ENCODE measurements around the gene RBP4.
"Not testable (repeated sequence)": the region's sequence is repeated elsewhere in the genome, so short reads cannot be mapped to it uniquely, and the experiment has no call there.

The RBP4 gene

DNA sequence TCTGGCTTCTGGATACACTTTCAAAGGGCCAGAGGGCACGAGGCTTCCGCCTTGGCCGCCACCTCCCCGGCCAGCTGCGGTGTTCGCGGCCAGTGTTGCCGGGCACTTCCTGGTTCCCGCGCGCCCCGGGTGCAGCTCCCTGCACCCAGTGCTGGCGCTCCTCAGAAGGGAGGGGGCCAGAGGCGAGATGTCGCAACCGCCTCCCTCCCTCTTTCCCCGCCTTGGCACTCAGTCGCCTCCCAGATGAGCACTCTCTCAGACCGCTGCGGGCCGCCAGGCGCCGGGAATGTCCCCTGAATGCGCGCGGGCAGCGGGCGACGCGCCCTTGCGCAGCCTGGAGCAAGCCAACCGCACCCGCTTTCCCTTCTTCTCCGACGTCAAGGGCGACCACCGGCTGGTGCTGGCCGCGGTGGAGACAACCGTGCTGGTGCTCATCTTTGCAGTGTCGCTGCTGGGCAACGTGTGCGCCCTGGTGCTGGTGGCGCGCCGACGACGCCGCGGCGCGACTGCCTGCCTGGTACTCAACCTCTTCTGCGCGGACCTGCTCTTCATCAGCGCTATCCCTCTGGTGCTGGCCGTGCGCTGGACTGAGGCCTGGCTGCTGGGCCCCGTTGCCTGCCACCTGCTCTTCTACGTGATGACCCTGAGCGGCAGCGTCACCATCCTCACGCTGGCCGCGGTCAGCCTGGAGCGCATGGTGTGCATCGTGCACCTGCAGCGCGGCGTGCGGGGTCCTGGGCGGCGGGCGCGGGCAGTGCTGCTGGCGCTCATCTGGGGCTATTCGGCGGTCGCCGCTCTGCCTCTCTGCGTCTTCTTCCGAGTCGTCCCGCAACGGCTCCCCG, 34.4 kb downstream of the RBP4 start, which contains the start of gene FFAR4:
TSS of gene FFAR4 (plus strand) at position 231 of the 842 bp plus-strand sequence. CDS start at position 287, 56 bp downstream.
- ATAC-seq (replicated peaks) (no peak), DNase-seq (no peak)
- Mint-ChIP-seq H3K27me3 (peaks cover 44 to 66% of the 10 kb centered on the region in 2 donors), H3K4me1 (peaks cover 11 to 17% of the 10 kb centered on the region in 2 donors), H3K27ac (peak within 1 kb of the TSS; percentile 69), H3K4me3 (peak within 1 kb of the TSS; percentile 45 to 65), H3K36me3 (no peaks in the 10 kb centered on the region), H3K9me3 (no peaks in the 10 kb centered on the region)

DNA sequence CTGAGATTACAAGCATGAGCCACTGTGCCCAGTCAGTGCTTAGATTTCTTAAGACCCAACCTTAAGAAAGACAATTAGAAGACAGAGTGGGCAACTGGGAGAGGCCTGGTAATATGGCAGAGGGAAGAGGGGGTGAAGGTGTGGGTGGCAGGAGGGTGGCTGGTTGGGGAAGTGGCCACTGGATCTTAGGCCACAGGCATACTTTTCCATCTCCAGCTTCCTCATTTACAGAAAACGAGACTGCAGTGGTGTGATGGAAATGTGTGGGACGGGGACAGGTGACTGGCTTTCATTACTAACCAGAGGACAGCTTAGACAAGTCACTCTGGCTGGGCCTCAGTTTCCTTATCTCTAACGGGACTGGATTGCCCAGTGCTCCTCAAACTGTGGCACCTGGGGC, 35.6 kb downstream of the RBP4 start:
- no peak for DNase-seq
- Mint-ChIP-seq H3K36me3 (no peaks in the 10 kb centered on the region), H3K27me3 (peaks cover 36 to 60% of the 10 kb centered on the region in 2 donors), H3K4me3 (no peak overlapping the region), H3K27ac (no peak overlapping the region), H3K9me3 (no peaks in the 10 kb centered on the region), H3K4me1 (peaks cover 11 to 17% of the 10 kb centered on the region in 2 donors)
- ATAC-seq (replicated peaks), result peak in 1 of 2 donors; percentile 36

DNA sequence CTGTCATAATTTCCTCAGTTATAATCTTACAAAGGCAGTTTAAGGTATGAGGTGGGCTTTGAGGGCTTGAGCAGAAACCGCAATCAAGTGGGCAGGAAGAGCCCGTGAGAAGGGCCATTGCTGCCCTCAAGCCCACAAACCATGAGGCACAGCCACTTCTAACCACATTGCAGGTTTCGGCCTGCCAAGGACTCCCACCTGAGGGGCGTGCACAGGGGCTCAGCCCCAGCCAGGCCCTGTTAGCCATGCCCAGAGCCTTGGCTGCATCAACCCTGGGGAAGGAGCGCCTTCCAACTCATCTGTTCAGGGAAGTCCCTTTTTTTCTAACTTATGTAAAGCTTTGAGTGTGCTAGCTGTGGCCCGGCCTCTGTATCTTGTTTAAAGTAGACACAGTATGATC, 40.5 kb downstream of the RBP4 start:
- no peak overlapping the region for H3K4me3 Mint-ChIP-seq
- no peaks in the 10 kb centered on the region for H3K36me3 Mint-ChIP-seq
- H3K27me3 Mint-ChIP-seq, result peaks cover 11 to 37% of the 10 kb centered on the region in 2 donors
- H3K27ac Mint-ChIP-seq, result no peak overlapping the region
- H3K4me1 Mint-ChIP-seq, result peaks cover 3 to 6% of the 10 kb centered on the region in 2 donors
- ATAC-seq (replicated peaks) (no peak), DNase-seq (no peak)
- no peaks in the 10 kb centered on the region for H3K9me3 Mint-ChIP-seq

DNA sequence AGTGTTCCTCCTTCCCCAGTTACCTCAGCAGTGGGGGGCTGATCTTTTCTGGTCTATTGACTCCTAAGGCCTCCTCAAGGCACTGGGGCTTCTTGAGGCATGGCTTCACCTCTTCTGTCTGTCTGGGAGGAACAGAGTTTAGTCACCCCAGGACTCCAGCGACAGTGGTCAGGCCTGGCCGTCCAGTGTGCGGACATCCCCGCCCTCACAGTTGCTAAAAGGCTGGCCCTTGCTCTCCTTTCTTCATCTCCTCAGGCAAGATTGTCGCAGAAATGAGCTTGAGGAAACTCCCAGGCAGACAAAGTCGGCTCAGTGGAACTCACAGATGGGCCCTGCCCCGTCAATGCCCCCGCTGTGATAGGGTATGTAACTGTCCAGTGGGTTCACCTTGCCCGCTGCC, 41.5 kb downstream of the RBP4 start:
- no peaks in the 10 kb centered on the region for H3K36me3 Mint-ChIP-seq
- H3K27me3 Mint-ChIP-seq, result peaks cover 5 to 34% of the 10 kb centered on the region in 2 donors
- ATAC-seq (replicated peaks) (no peak), DNase-seq (no peak)
- H3K27ac Mint-ChIP-seq, result no peak overlapping the region
- peaks cover 0 to 2% of the 10 kb centered on the region in 2 donors for H3K4me1 Mint-ChIP-seq
- no peaks in the 10 kb centered on the region for H3K9me3 Mint-ChIP-seq
- no peak overlapping the region for H3K4me3 Mint-ChIP-seq

DNA sequence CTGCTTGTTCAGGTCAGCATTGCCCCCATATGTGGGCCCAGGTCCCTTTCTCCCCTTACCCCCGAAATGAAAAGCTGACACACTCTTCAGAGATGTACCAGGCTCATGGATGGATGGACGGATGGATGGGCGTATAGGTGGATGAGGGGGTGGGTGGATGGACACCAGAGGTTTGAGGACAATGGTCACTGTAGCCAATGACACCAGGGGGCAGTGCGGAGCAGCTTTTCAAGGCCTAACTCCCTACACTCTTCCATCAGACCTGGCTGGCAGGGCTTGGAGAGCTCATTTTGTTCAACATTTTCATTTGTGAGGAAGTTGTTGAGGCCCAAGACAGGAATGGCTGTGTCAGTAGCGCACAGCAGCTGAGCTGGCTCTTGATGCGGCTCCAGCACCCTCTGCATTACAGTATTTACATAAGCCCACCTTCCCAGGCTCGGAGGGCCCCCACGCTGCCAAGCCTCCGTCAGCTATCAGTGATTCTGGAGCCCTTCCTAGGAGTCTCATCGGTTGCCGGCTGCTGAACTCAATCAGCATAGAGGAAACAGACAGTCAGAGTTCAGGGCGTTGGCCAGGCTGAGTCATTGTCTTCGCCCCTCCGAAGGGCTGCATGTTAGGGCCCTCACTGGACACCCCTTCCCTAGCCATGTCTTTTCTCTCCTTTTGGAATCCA, 46.1 kb downstream of the RBP4 start:
- no peak overlapping the region for H3K27ac Mint-ChIP-seq
- H3K4me1 Mint-ChIP-seq, result peaks cover 0 to 2% of the 10 kb centered on the region in 2 donors
- DNase-seq, result peak; percentile 28
- peak; percentile 88 to 90 for ATAC-seq (replicated peaks)
- no peaks in the 10 kb centered on the region for H3K9me3 Mint-ChIP-seq
- H3K4me3 Mint-ChIP-seq, result no peak overlapping the region
- H3K27me3 Mint-ChIP-seq, result peaks cover 5 to 34% of the 10 kb centered on the region in 2 donors
- no peaks in the 10 kb centered on the region for H3K36me3 Mint-ChIP-seq

DNA sequence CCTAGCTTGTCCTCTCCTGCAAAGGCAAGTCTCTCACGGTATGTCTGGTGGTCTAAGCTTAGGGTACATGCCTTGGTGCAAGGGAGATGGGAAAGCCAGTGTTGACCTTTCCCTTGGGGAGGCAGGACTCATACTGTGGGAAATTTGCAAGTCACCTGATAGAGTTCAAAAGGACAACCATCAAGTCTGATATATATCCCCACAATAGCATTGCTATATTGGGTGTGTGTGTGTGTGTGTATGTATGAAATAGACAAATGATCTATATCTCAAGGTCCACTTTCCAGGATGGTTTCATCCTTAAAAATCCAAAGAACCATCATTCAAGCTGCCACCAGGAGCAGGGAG, 46.7 kb downstream of the RBP4 start:
- no peak overlapping the region for H3K27ac Mint-ChIP-seq
- peaks cover 2 to 28% of the 10 kb centered on the region in 2 donors for H3K27me3 Mint-ChIP-seq
- H3K4me3 Mint-ChIP-seq, result no peak overlapping the region
- ATAC-seq (replicated peaks) (no peak), DNase-seq (no peak)
- peaks cover 0 to 2% of the 10 kb centered on the region in 2 donors for H3K4me1 Mint-ChIP-seq
- no peaks in the 10 kb centered on the region for H3K36me3 Mint-ChIP-seq
- no peaks in the 10 kb centered on the region for H3K9me3 Mint-ChIP-seq

DNA sequence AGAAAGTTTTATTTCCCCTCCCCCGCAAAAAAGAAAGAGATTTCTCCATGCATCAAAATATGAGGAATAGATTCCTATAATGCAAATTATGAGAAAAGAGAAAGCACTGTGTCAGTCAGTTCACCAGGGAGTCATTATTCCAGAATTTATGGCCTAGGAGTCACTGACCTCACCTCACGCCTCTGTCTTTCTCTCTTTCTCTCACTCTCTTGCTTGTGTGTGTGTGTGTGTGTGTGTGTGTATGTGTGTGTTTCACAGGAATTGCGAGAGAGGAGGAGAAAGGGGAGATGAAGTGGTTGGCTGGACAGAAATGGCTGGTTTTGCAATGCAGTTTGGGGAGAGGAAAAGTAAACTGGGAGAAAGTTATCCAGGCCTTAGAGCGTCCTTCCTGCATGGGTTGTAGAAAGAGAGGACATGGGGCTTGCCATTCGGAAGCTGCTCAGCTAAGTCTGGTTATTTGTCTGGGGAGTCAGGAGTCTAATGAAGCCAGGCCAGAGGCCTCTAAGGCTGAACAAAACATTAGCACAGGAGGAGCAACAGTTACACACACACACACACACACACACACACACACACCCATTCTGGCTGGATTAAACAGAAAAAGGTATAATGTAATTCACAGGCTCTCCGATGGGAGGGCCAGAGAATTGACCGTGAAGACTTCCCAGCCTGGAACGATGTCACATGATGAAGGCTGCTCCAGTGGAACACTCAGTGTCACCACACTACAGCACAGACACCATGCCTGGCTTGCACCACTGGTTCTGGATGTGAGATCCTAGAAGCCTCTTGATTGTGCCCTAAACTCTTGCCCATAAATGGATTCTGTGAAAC, 47.3 kb downstream of the RBP4 start:
- no peaks in the 10 kb centered on the region for H3K36me3 Mint-ChIP-seq
- no peak overlapping the region for H3K4me3 Mint-ChIP-seq
- H3K27me3 Mint-ChIP-seq, result peaks cover 0 to 25% of the 10 kb centered on the region in 2 donors
- H3K27ac Mint-ChIP-seq, result no peak overlapping the region
- no peak for ATAC-seq (replicated peaks)
- peaks cover 0 to 2% of the 10 kb centered on the region in 2 donors for H3K4me1 Mint-ChIP-seq
- H3K9me3 Mint-ChIP-seq, result no peaks in the 10 kb centered on the region
- no peak for DNase-seq

DNA sequence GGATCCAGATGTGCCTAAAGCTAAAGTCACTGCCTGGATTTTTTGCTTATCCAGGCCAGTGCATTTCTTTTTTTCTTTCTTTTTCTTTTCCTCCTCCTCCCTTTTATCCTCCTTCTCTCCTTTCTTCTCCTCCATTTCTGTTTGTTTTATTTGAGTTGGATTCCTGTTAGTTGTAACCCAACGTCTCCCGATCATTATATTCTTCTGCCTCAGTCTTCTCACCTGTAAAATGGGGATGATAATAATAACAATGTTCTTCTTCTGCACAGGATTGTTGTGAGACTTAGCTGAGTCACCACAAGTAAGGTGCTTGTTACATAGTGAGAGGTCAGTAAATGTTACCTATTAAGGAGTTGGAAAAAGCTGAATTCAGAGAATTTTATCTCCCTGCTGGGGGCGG, 48.3 kb downstream of the RBP4 start:
- Mint-ChIP-seq H3K27me3 (peaks cover 5 to 27% of the 10 kb centered on the region in 2 donors), H3K4me1 (peaks cover 0 to 2% of the 10 kb centered on the region in 2 donors), H3K4me3 (no peak overlapping the region), H3K27ac (no peak overlapping the region), H3K9me3 (no peaks in the 10 kb centered on the region), H3K36me3 (no peaks in the 10 kb centered on the region)
- no peak for DNase-seq
- no peak for ATAC-seq (replicated peaks)

DNA sequence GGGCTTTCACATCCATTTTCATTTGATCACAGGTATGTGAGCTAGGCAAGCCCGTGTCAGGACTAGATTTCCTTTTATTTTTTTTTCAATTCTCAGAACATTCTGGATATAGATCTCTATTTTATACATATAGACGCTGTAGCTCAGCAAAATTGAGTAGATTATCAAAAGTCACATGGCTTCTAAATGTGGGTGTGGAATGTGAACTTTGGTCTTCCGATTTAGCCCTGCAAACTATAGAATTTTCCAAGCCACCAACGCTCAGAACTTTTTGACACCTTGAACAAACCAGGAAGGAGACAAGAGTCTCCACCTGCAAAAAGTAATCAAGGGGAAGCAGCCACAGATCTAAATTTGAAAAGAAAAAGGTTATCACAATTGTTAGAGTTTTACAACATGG, 50.4 kb downstream of the RBP4 start:
- H3K36me3 Mint-ChIP-seq, result no peaks in the 10 kb centered on the region
- no peaks in the 10 kb centered on the region for H3K9me3 Mint-ChIP-seq
- H3K27me3 Mint-ChIP-seq, result peaks cover 10 to 28% of the 10 kb centered on the region in 2 donors
- H3K27ac Mint-ChIP-seq, result no peak overlapping the region
- ATAC-seq (replicated peaks) (no peak), DNase-seq (no peak)
- H3K4me1 Mint-ChIP-seq, result peaks cover 0 to 2% of the 10 kb centered on the region in 2 donors
- H3K4me3 Mint-ChIP-seq, result no peak overlapping the region

DNA sequence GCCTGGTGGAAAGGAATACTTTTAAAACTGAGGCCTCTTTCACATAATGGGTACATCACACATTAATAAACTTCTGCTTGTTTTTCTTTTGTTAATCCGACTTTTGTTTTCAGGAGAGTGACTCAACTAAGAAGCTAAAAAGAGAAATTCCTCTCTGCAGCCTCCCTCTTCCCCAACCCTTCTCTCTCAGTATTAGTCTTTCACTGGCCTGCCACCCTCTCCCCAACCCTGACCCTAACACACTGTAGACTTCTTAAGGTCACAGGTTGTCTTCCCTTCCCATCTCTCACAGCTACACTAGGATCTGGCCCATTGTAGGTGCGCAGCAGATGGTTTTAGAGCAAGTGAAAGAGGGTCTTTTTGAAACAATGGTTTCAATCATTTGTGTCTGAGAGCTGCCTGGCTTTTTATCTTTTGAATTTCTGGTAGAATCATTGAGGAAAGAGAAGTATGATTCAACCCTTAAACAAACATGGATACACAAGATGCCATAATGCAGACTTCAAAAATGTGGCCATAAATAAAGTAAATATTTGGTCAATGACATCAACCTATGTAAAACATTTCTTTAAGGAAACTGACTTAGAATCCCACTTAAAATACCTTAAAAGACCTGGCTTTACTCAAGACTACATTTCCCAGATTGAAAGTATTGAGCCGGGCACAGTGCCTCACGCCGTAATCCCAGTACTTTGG, 52.5 kb downstream of the RBP4 start:
- H3K4me1 Mint-ChIP-seq, result no peaks in the 10 kb centered on the region
- H3K9me3 Mint-ChIP-seq, result no peaks in the 10 kb centered on the region
- no peaks in the 10 kb centered on the region for H3K36me3 Mint-ChIP-seq

DNA sequence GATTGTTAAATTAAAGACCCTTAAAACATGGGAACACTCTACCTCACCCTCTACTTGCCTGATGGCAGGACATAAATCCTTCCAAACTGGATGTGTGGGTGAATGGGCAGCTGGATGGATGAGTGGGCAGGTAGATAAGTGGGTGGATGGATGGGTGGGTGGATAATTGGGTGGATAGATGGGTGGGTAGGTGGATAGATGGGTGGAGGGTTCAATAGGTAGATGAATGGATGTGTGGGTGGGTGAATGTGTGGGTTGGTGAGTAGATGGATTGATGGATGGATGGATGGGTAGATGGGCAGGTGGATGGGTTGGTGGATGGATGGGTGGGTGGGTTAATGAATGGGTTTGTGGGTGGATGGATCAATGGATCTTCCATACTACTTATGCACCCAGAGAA, 53.5 kb downstream of the RBP4 start:
- no peak for DNase-seq
- no peak for ATAC-seq (replicated peaks)
- Mint-ChIP-seq H3K4me3 (no peak overlapping the region), H3K27ac (no peak overlapping the region), H3K27me3 (peaks cover 10 to 17% of the 10 kb centered on the region in 2 donors), H3K9me3 (no peaks in the 10 kb centered on the region), H3K4me1 (no peaks in the 10 kb centered on the region), H3K36me3 (no peaks in the 10 kb centered on the region)

More for the DNA sequence above, 52.5 kb downstream of the RBP4 start:
- no peak overlapping the region for H3K4me3 Mint-ChIP-seq
- no peak for DNase-seq
- H3K27me3 Mint-ChIP-seq, result peaks cover 10 to 17% of the 10 kb centered on the region in 2 donors
- ATAC-seq (replicated peaks), result no peak
- H3K27ac Mint-ChIP-seq, result no peak overlapping the region

DNA sequence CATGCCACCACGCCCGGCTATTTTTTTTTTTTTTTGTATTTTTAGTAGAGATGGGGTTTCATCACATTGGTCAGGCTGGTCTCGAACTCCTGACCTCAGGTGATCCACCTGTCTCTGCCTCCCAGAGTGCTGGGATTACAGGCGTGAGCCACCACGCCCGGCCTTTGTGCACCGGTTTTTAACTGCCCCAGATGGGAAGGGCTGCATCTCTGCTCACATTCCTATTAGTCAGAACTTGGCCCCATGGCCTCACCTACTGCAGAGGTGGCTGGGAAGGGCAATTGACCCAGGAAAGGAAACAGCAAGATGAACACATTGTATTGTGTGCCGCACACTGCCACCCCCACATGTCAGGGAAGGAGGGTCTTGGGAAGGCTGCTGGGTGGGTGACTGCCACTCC, 54.0 kb downstream of the RBP4 start:
- H3K27ac Mint-ChIP-seq; H3K4me3 Mint-ChIP-seq; H3K36me3 Mint-ChIP-seq; DNase-seq; H3K9me3 Mint-ChIP-seq; H3K4me1 Mint-ChIP-seq; ATAC-seq (replicated peaks): not testable (repeated sequence)
- H3K27me3 Mint-ChIP-seq, result peaks cover 10 to 19% of the 10 kb centered on the region in 2 donors

DNA sequence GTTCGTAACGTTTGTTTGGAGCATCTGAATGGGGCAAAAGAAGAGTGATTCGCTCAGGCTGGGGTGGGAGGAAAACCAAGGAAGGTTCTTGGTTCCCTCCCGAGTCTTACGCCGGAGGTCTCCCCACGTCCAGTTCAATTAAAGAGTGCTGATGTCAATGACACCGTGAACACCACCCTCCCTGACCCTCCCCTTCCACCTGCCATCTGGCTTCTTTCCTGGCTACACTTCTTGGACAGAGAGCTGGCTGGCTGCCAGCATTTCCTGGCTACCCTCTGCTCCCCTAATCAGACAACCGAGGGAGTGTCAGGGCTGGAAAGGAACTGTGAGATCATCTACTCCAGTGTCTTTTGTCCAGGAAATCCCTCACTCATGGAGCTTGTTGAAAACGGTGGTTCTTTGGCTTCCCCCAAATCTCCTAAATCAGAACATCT, 58.7 kb downstream of the RBP4 start:
- Mint-ChIP-seq H3K4me3 (no peak overlapping the region), H3K4me1 (no peaks in the 10 kb centered on the region), H3K36me3 (no peaks in the 10 kb centered on the region), H3K27me3 (peaks cover 16 to 27% of the 10 kb centered on the region in 2 donors), H3K27ac (no peak overlapping the region), H3K9me3 (no peaks in the 10 kb centered on the region)
- no peak for ATAC-seq (replicated peaks)
- no peak for DNase-seq

All from stimulated activated naive B cell treated with anti-CD40 and anti-IgM and Interleukin-4, amounts not matched to agents 10 μg/mL and 1 μg/mL and 100 μg/mL, for 72 hours (primary cell).